Measurements from ENCODE around the gene PDE12. TPM values are rescaled to one million over a fixed set of nuclear protein-coding genes. Genes with fewer than 3 reads are reported as not detected.

The PDE12 gene
- total and polyA plus RNA-seq, 2 of the 13 experiments (the other 11 are each of a cell fraction or from before 2014, with no cell fraction given), result 9.0 to 17.8 TPM

- TF ChIP-seq ZNF282 (IDR thresholded peaks at IDR 0.05; ENCODE audit: partially characterized antibody) (no peak), NFE2 (CRISPR knock-in tag; IDR thresholded peaks at IDR 0.05) (no peak)
These were observed 40.5 kb downstream of the PDE12 start (continued) for GRCh38 chr3:57596495-57597126.

GRCh38 chr3:57597127-57597923 lies 41.3 kb downstream of the PDE12 start, which contains the start of gene ARF4:
Gene ARF4, minus strand, starts transcription at chr3:57597344. Its CDS starts 204 bp downstream, at chr3:57597140.
- POLR2A ChIA-PET, result interaction anchor here (0.8 to 4.0 kb wide), 25 partner anchors 9 to 607 kb away, joined by 3 to 36 read pairs (median 5); partner anchors contain the start of genes APPL1, DENND6A, PDE12 and SLMAP
- CTCF ChIA-PET (ENCODE audit: low intra/inter-chr PET ratio, low total read pairs), result no interaction called here
- ATAC-seq (peak; percentile 92), FAIRE-seq (peak; percentile 91), DNase-seq (ENCODE audit: low spot score) (peak; percentile 99)
- 2% methylated on average over 30 of the region's 67 CpGs for WGBS (ENCODE audit: low lambda C conversion rate)
- BruUV-seq (replicated peaks), result no TSS peak
- H3K79me2 ChIP-seq (ENCODE audit: insufficient read depth, low read length), result peaks cover 65% of the 10 kb centered on the region
- in situ Hi-C loops (cut with HindIII; ENCODE audit: extremely low pct_ligation_motif_present, low pct_unique_long_range_greater_than_20kb), result no loop called here
- H3K27ac ChIP-seq (ENCODE audit: extremely low read length, insufficient read depth, low read length), result peak within 1 kb of the TSS; percentile 99
- peaks cover 46% of the 10 kb centered on the region for H3K4me1 ChIP-seq (ENCODE audit: insufficient read depth, low read length)
- peak within 1 kb of the TSS; percentile 94 to 97 (median 96) for H3K4me3 ChIP-seq (replicated peaks in 1 of 3; ENCODE audit: insufficient read depth in 1 of 3, low read depth in 2 of 3, low read length in 3 of 3)
- no peaks in the 10 kb centered on the region; a peak in 2 of 5 replicates for H3K27me3 ChIP-seq (ENCODE audit: control insufficient read depth in 1 of 2, insufficient read depth in 2 of 2, low read length in 2 of 2)
- peak within 1 kb of the TSS; percentile 100 for H3K9ac ChIP-seq (ENCODE audit: insufficient read depth, low read depth, low read length)
- H3K4me2 ChIP-seq (ENCODE audit: low read depth, low read length), result peak within 1 kb of the TSS; percentile 85
- H4K20me1 ChIP-seq (ENCODE audit: insufficient read depth, low read length), result peaks cover 43% of the 10 kb centered on the region
- peaks cover 0 to 6% of the 10 kb centered on the region in 2 experiments; a peak in 3 of 5 replicates for H3K36me3 ChIP-seq (replicated peaks in 1 of 2; ENCODE audit: control insufficient read depth in 1 of 2, insufficient read depth in 2 of 2, low read length in 2 of 2)
- H2AFZ ChIP-seq (ENCODE audit: low read length), result peak within 1 kb of the TSS; percentile 42
- no peaks in the 10 kb centered on the region for H3K9me3 ChIP-seq (ENCODE audit: low read length)
- intact Hi-C loops (cut with micrococcal nuclease; ENCODE audit: unreplicated experiment), result loop anchor here (5.0 to 10.0 kb wide), 3 partner anchors 40 to 227 kb away; partner anchors contain the start of genes PDE12 and SLMAP
- no peak for TF ChIP-seq BRF2 (CRISPR knock-in tag; IDR thresholded peaks at IDR 0.05)
- peak; percentile 77 for TF ChIP-seq ZNF232 (CRISPR knock-in tag; IDR thresholded peaks at IDR 0.05; ENCODE audit: borderline replicate concordance)
- peak; percentile 51; the same call in 1 of the 2 replicates for TF ChIP-seq MXD3 (CRISPR knock-in tag; IDR thresholded peaks at IDR 0.05)
- TF ChIP-seq RFXAP (CRISPR knock-in tag; IDR thresholded peaks at IDR 0.05; ENCODE audit: borderline replicate concordance), result peak; percentile 50; the same call in 1 of the 2 replicates
- TF ChIP-seq CEBPZ (IDR thresholded peaks at IDR 0.05; ENCODE audit: low read length), result no peak
- peak; percentile 47 for TF ChIP-seq HNF4A (CRISPR knock-in tag; IDR thresholded peaks at IDR 0.05)
- TF ChIP-seq FOXP4 (CRISPR knock-in tag; IDR thresholded peaks at IDR 0.05), result peak; percentile 36; the same call in 1 of the 2 replicates
- no peak for TF ChIP-seq NFE2L1 (CRISPR knock-in tag; IDR thresholded peaks at IDR 0.05; ENCODE audit: borderline replicate concordance)
- no peak for TF ChIP-seq ZNF329 (CRISPR knock-in tag; IDR thresholded peaks at IDR 0.05; ENCODE audit: low read depth)
- 0 out of 2 replicates have a peak, but pooled peaks have one; percentile 83 for TF ChIP-seq ZNF737 (CRISPR knock-in tag; IDR thresholded peaks at IDR 0.05; ENCODE audit: borderline replicate concordance)
- peak; percentile 26; the same call in 2 of the 3 replicates for TF ChIP-seq MXI1 (IDR thresholded peaks at IDR 0.05; ENCODE audit: borderline replicate concordance, low read depth, low read length)

All from HepG2 (cell line).